HEK293 (cell line): ENCODE results near the gene CCT8.

Experiments
- GFI1B ChIP-seq: fragments of 450-650 bp; formaldehyde crosslinking; IDR thresholded peaks from 2 replicates; pipeline ENCODE4 v1.5.1; 2016; ENCODE audit warnings: missing biosample characterization, missing genetic modification characterization
- HOXA7 ChIP-seq: sonication (generic); formaldehyde crosslinking; IDR thresholded peaks from 2 replicates; pipeline ENCODE4 v1.8.1; 2022; ENCODE audit warnings: missing genetic modification reagents, borderline replicate concordance
- MEIS1 ChIP-seq: sonication (generic); formaldehyde crosslinking; IDR thresholded peaks from 2 replicates; pipeline ENCODE4 v1.8.1; 2022; ENCODE audit warnings: missing genetic modification reagents, mild to moderate bottlenecking, borderline replicate concordance
- MYNN ChIP-seq: fragments of 450-650 bp; formaldehyde crosslinking; IDR thresholded peaks from 2 replicates; pipeline ENCODE4 v1.5.1; 2016; ENCODE audit warnings: missing biosample characterization, missing genetic modification characterization, borderline replicate concordance
- PRDM10 ChIP-seq: fragments of 450-650 bp; formaldehyde crosslinking; IDR thresholded peaks from 2 replicates; pipeline ENCODE4 v1.5.1; 2016; ENCODE audit warnings: missing biosample characterization, missing genetic modification characterization
- SP7 ChIP-seq: fragments of 450-650 bp; formaldehyde crosslinking; IDR thresholded peaks from 2 replicates; pipeline ENCODE4 v1.5.1; 2016; ENCODE audit warnings: missing biosample characterization, missing genetic modification characterization
- ZBTB17 ChIP-seq: fragments of 450-650 bp; formaldehyde crosslinking; IDR thresholded peaks from 2 replicates; pipeline ENCODE4 v1.5.1; 2016; ENCODE audit warnings: missing biosample characterization, missing genetic modification characterization
- ZBTB21 ChIP-seq: fragments of 450-650 bp; formaldehyde crosslinking; IDR thresholded peaks from 2 replicates; pipeline ENCODE4 v1.5.1; 2017; ENCODE audit warnings: missing biosample characterization, missing genetic modification characterization
- ZFP41 ChIP-seq: fragments of 450-650 bp; formaldehyde crosslinking; IDR thresholded peaks from 2 replicates; pipeline ENCODE4 v1.5.1; 2016; ENCODE audit warnings: missing biosample characterization, missing genetic modification characterization, borderline replicate concordance
- ZNF155 ChIP-seq: fragments of 450-650 bp; formaldehyde crosslinking; IDR thresholded peaks from 2 replicates; pipeline ENCODE4 v1.5.1; 2016; ENCODE audit warnings: missing biosample characterization, missing genetic modification characterization
- ZNF16 ChIP-seq: fragments of 450-650 bp; formaldehyde crosslinking; IDR thresholded peaks from 2 replicates; pipeline ENCODE4 v1.5.1; 2016; ENCODE audit warnings: low read depth, missing biosample characterization, missing genetic modification characterization
- ZNF202 ChIP-seq: fragments of 450-650 bp; formaldehyde crosslinking; IDR thresholded peaks from 2 replicates; pipeline ENCODE4 v1.5.1; 2016; ENCODE audit warnings: missing biosample characterization, missing genetic modification characterization, borderline replicate concordance
- ZNF350 ChIP-seq: fragments of 450-650 bp; formaldehyde crosslinking; IDR thresholded peaks from 2 replicates; pipeline ENCODE4 v1.5.0; 2017; ENCODE audit warnings: missing biosample characterization, mild to moderate bottlenecking, missing genetic modification characterization
- ZNF366 ChIP-seq: fragments of 450-650 bp; formaldehyde crosslinking; conservative IDR thresholded peaks from 2 replicates; pipeline ENCODE4 v1.5.1; 2016; ENCODE audit warnings: missing biosample characterization, missing genetic modification characterization
- ZNF37A ChIP-seq: fragments of 450-650 bp; IDR thresholded peaks from 2 replicates; pipeline ENCODE4 v1.5.1; 2018; ENCODE audit warnings: missing biosample characterization, missing genetic modification characterization
- ZNF423 ChIP-seq: fragments of 450-650 bp; formaldehyde crosslinking; IDR thresholded peaks from 2 replicates; pipeline ENCODE4 v1.5.1; 2016; ENCODE audit warnings: missing biosample characterization, missing genetic modification characterization
- ZNF449 ChIP-seq: fragments of 450-650 bp; formaldehyde crosslinking; IDR thresholded peaks from 2 replicates; pipeline ENCODE4 v1.5.1; 2017; ENCODE audit warnings: missing biosample characterization, mild to moderate bottlenecking, missing genetic modification characterization, moderate library complexity
- ZNF501 ChIP-seq: fragments of 450-650 bp; formaldehyde crosslinking; IDR thresholded peaks from 2 replicates; pipeline ENCODE4 v1.5.1; 2016; ENCODE audit warnings: missing biosample characterization, missing genetic modification characterization
- ZNF571 ChIP-seq: fragments of 450-650 bp; formaldehyde crosslinking; IDR thresholded peaks from 2 replicates; pipeline ENCODE4 v1.5.0; 2017; ENCODE audit warnings: missing biosample characterization, missing genetic modification characterization
- ZNF596 ChIP-seq: fragments of 450-650 bp; IDR thresholded peaks from 2 replicates; pipeline ENCODE4 v1.5.0; 2018; ENCODE audit warnings: missing biosample characterization, mild to moderate bottlenecking, missing genetic modification characterization, moderate library complexity
- ZNF600 ChIP-seq: fragments of 450-650 bp; formaldehyde crosslinking; IDR thresholded peaks from 2 replicates; pipeline ENCODE4 v1.5.1; 2016; ENCODE audit warnings: missing biosample characterization, missing genetic modification characterization
- ZNF629 ChIP-seq: fragments of 450-650 bp; formaldehyde crosslinking; IDR thresholded peaks from 2 replicates; pipeline ENCODE4 v1.5.1; 2017; ENCODE audit warnings: missing biosample characterization, missing genetic modification characterization
- ZNF660 ChIP-seq: fragments of 450-650 bp; IDR thresholded peaks from 2 replicates; pipeline ENCODE4 v1.5.1; 2018; ENCODE audit warnings: missing biosample characterization, mild to moderate bottlenecking, missing genetic modification characterization
- ZNF670 ChIP-seq: fragments of 450-650 bp; formaldehyde crosslinking; IDR thresholded peaks from 2 replicates; pipeline ENCODE4 v1.5.1; 2016; ENCODE audit warnings: missing biosample characterization, missing genetic modification characterization, low read depth
- ZNF747 ChIP-seq: fragments of 450-650 bp; formaldehyde crosslinking; IDR thresholded peaks from 2 replicates; pipeline ENCODE4 v1.5.1; 2016; ENCODE audit warnings: missing biosample characterization, missing genetic modification characterization
- ZNF76 ChIP-seq: fragments of 450-650 bp; formaldehyde crosslinking; IDR thresholded peaks from 2 replicates; pipeline ENCODE4; 2016; ENCODE audit warnings: low read depth, missing biosample characterization, missing genetic modification characterization, borderline replicate concordance
- ZSCAN18 ChIP-seq: fragments of 450-650 bp; formaldehyde crosslinking; IDR thresholded peaks from 2 replicates; pipeline ENCODE4 v1.5.1; 2016; ENCODE audit warnings: missing biosample characterization, missing genetic modification characterization
- ZSCAN5A ChIP-seq: fragments of 450-650 bp; formaldehyde crosslinking; IDR thresholded peaks from 2 replicates; pipeline ENCODE4 v1.5.1; 2016; ENCODE audit warnings: missing biosample characterization, missing genetic modification characterization
- TF ChIP-seq, protein P1 (sequence below): fragments of 450-650 bp; formaldehyde crosslinking; IDR thresholded peaks from 2 replicates; pipeline ENCODE4 v1.5.1; 2016; ENCODE audit warnings: missing biosample characterization, missing genetic modification characterization
- TF ChIP-seq, protein P2 (sequence below): fragments of 450-650 bp; formaldehyde crosslinking; IDR thresholded peaks from 2 replicates; pipeline ENCODE4 v1.5.1; 2017; ENCODE audit warnings: missing biosample characterization, missing genetic modification characterization

CCT8 gene

GRCh38 chr21:29080454-29080941 is 7.0 kb upstream of the CCT8 start (continued):
- peak; percentile 64 for TF ChIP-seq PRDM10
- no peak for TF ChIP-seq ZNF37A (tag by site-specific recombination)
- no peak for TF ChIP-seq ZNF423
- no peak for TF ChIP-seq ZNF202 (tag by site-specific recombination)
- TF ChIP-seq ZNF596 (tag by site-specific recombination) = no peak
- no peak for TF ChIP-seq ZNF155 (tag by site-specific recombination)
- TF ChIP-seq HOXA7 = no peak
- no peak for TF ChIP-seq ZNF670
- peak; percentile 59 for TF ChIP-seq ZBTB17 (tag by site-specific recombination)
- TF ChIP-seq ZSCAN5A (tag by site-specific recombination) = 0 out of 2 replicates have a peak, but pooled peaks have one; percentile 36
- TF ChIP-seq ZNF571 (tag by site-specific recombination) = no peak
- TF ChIP-seq ZFP41 (tag by site-specific recombination) = no peak
- TF ChIP-seq MYNN = no peak
- no peak for TF ChIP-seq ZNF350 (tag by site-specific recombination)
- TF ChIP-seq ZNF747 (tag by site-specific recombination) = no peak
- peak; percentile 31; the same call in 1 of the 2 replicates for TF ChIP-seq SP7 (tag by site-specific recombination)
- no peak for TF ChIP-seq ZNF16
- no peak for TF ChIP-seq ZSCAN18 (tag by site-specific recombination)
- peak; percentile 37; the same call in 1 of the 2 replicates for TF ChIP-seq ZNF366 (tag by site-specific recombination)
- TF ChIP-seq, protein P1, sequence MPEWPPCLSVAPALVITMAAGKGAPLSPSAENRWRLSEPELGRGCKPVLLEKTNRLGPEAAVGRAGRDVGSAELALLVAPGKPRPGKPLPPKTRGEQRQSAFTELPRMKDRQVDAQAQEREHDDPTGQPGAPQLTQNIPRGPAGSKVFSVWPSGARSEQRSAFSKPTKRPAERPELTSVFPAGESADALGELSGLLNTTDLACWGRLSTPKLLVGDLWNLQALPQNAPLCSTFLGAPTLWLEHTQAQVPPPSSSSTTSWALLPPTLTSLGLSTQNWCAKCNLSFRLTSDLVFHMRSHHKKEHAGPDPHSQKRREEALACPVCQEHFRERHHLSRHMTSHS = no peak
- TF ChIP-seq GFI1B (tag by site-specific recombination) = no peak
- TF ChIP-seq ZNF660 (tag by site-specific recombination) = 0 out of 2 replicates have a peak, but pooled peaks have one; percentile 32
- TF ChIP-seq ZNF76 = peak; percentile 50; the same call in 1 of the 2 replicates
- no peak for TF ChIP-seq ZNF501 (tag by site-specific recombination)
- TF ChIP-seq ZNF629 (tag by site-specific recombination) = peak; percentile 89
- TF ChIP-seq, protein P2, sequence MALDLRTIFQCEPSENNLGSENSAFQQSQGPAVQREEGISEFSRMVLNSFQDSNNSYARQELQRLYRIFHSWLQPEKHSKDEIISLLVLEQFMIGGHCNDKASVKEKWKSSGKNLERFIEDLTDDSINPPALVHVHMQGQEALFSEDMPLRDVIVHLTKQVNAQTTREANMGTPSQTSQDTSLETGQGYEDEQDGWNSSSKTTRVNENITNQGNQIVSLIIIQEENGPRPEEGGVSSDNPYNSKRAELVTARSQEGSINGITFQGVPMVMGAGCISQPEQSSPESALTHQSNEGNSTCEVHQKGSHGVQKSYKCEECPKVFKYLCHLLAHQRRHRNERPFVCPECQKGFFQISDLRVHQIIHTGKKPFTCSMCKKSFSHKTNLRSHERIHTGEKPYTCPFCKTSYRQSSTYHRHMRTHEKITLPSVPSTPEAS (tag by site-specific recombination) = 0 out of 2 replicates have a peak, but pooled peaks have one; percentile 9
- TF ChIP-seq ZNF600 (tag by site-specific recombination) = peak; percentile 30; the same call in 1 of the 2 replicates
- TF ChIP-seq MEIS1 (CRISPR knock-in tag) = no peak
- TF ChIP-seq ZNF449 (tag by site-specific recombination) = no peak
- TF ChIP-seq ZBTB21 = peak; percentile 85
